22Rv1 (cell line): ENCODE measurements around the gene NEK11.

Experiments
- ZFX ChIP-seq: fragments of 450-650 bp; IDR thresholded peaks from 2 replicates; pipeline ENCODE4 v1.6.1; 2017; ENCODE audit warnings: antibody characterized with exemption, borderline replicate concordance
- TF ChIP-seq, protein P1 (sequence below): fragments of 450-650 bp; IDR thresholded peaks from 2 replicates; pipeline ENCODE4 v1.5.1; 2017; ENCODE audit warnings: mild to moderate bottlenecking

DNA sequence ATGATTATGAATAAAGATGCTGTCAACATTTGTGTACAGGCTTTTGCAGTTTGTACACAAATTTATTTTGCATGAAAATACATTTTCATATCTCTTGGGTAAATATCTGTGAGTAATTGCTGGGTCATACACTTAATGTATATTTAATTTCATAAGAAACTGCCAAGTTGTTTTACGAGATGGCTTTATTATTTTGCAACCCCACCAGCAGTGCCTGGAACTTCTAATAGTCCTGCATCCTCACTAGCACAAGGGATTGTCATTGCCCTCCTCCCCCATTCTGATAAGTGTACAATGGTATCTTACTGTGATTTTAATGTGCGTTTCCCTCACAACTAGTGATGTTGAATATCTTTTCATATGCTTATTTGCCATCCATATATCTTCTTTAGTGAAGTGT lies 45.2 kb upstream of the NEK11 start:
- TF ChIP-seq, protein P1, sequence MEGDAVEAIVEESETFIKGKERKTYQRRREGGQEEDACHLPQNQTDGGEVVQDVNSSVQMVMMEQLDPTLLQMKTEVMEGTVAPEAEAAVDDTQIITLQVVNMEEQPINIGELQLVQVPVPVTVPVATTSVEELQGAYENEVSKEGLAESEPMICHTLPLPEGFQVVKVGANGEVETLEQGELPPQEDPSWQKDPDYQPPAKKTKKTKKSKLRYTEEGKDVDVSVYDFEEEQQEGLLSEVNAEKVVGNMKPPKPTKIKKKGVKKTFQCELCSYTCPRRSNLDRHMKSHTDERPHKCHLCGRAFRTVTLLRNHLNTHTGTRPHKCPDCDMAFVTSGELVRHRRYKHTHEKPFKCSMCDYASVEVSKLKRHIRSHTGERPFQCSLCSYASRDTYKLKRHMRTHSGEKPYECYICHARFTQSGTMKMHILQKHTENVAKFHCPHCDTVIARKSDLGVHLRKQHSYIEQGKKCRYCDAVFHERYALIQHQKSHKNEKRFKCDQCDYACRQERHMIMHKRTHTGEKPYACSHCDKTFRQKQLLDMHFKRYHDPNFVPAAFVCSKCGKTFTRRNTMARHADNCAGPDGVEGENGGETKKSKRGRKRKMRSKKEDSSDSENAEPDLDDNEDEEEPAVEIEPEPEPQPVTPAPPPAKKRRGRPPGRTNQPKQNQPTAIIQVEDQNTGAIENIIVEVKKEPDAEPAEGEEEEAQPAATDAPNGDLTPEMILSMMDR = no peak
- TF ChIP-seq ZFX = no peak
